ENCODE measurements around the gene DDC. TPM values are rescaled to one million over a fixed set of nuclear protein-coding genes. Genes with fewer than 3 reads are reported as not detected.

Gene DDC
- total and polyA plus RNA-seq, 2 donors (not counting 3 experiments of a cell fraction or from before 2014, with no cell fraction given): not detected

- CTCF ChIA-PET: interaction anchor here (1.0 to 6.9 kb wide), 7 partner anchors 23 to 692 kb away, joined by 3 to 117 read pairs (median 11); no protein-coding TSS in a partner anchor
- Histone ChIP-seq H3K27me3 (ENCODE audit: control insufficient read depth in 2 of 2, insufficient read depth in 2 of 2, low read length in 2 of 2) (no peaks in the 10 kb centered on the region), H2AFZ (ENCODE audit: low read depth, low read length) (no peak overlapping the region), H3K79me2 (ENCODE audit: control insufficient read depth, insufficient read depth, low read length) (no peaks in the 10 kb centered on the region), H3K36me3 (ENCODE audit: control insufficient read depth in 2 of 2, extremely low read depth in 1 of 2, insufficient read depth in 2 of 2, low read length in 2 of 2) (no peaks in the 10 kb centered on the region), H3K9me1 (replicated peaks; ENCODE audit: control insufficient read depth, extremely low read depth, insufficient read depth, low read length) (no peaks in the 10 kb centered on the region), H3K9me3 (replicated peaks; ENCODE audit: control insufficient read depth, insufficient read depth, low read length) (no peaks in the 10 kb centered on the region), H3K4me3 (replicated peaks in 1 of 3; ENCODE audit: insufficient read depth in 1 of 3, low read depth in 1 of 3, low read length in 3 of 3) (no peak overlapping the region), H3K27ac (ENCODE audit: insufficient read depth, low read depth, low read length) (no peak overlapping the region), H3K4me1 (ENCODE audit: control insufficient read depth, extremely low read depth, insufficient read depth, low read length) (peaks cover 4% of the 10 kb centered on the region), H3K4me2 (ENCODE audit: insufficient read depth, low read length) (no peak overlapping the region), H3K9ac (replicated peaks; ENCODE audit: extremely low read depth, insufficient read depth, low read length) (no peak overlapping the region), H4K20me1 (replicated peaks; ENCODE audit: control insufficient read depth, extremely low read depth, insufficient read depth, low read length) (no peaks in the 10 kb centered on the region)
- intact Hi-C loops (cut with micrococcal nuclease) (loop anchor here (2.0 to 5.0 kb wide), 5 partner anchors 28 to 262 kb away; no protein-coding TSS in a partner anchor), dilution Hi-C loops (cut with MboI; ENCODE audit: extremely low pct_ligation_motif_present, low sequenced_read_pairs) (no loop called here)
- BruUV-seq (replicated peaks): no TSS peak
- FAIRE-seq (no peak), DNase-seq (ENCODE audit: low read depth, low spot score) (no peak)
- POLR2A ChIA-PET: no interaction called here
- no peak for TF ChIP-seq MYC (IDR thresholded peaks at IDR 0.05; ENCODE audit: low read depth, low read length)
- TF ChIP-seq, protein P1, sequence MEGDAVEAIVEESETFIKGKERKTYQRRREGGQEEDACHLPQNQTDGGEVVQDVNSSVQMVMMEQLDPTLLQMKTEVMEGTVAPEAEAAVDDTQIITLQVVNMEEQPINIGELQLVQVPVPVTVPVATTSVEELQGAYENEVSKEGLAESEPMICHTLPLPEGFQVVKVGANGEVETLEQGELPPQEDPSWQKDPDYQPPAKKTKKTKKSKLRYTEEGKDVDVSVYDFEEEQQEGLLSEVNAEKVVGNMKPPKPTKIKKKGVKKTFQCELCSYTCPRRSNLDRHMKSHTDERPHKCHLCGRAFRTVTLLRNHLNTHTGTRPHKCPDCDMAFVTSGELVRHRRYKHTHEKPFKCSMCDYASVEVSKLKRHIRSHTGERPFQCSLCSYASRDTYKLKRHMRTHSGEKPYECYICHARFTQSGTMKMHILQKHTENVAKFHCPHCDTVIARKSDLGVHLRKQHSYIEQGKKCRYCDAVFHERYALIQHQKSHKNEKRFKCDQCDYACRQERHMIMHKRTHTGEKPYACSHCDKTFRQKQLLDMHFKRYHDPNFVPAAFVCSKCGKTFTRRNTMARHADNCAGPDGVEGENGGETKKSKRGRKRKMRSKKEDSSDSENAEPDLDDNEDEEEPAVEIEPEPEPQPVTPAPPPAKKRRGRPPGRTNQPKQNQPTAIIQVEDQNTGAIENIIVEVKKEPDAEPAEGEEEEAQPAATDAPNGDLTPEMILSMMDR (IDR thresholded peaks at IDR 0.05; ENCODE audit: extremely low read depth in 1 of 2, insufficient read depth in 1 of 2, low read depth in 1 of 2, low read length in 2 of 2): no peak
- TF ChIP-seq JUN (IDR thresholded peaks at IDR 0.05; ENCODE audit: borderline replicate concordance, insufficient read depth, insufficient read length, low read depth): no peak
- TF ChIP-seq GATA2 (IDR thresholded peaks at IDR 0.05; ENCODE audit: insufficient read depth, insufficient read length, low read depth, low read length): no peak
- TF ChIP-seq, protein P2, sequence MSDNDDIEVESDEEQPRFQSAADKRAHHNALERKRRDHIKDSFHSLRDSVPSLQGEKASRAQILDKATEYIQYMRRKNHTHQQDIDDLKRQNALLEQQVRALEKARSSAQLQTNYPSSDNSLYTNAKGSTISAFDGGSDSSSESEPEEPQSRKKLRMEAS (IDR thresholded peaks at IDR 0.05; ENCODE audit: insufficient read depth, insufficient read length): no peak
- TF ChIP-seq FOS (IDR thresholded peaks at IDR 0.05; ENCODE audit: borderline replicate concordance, insufficient read depth, low read length): no peak
- no peak for TF ChIP-seq POLR2AphosphoS5 (IDR thresholded peaks at IDR 0.05; ENCODE audit: insufficient read depth, low read depth, low read length)
- no peak for TF ChIP-seq POLR2A (IDR thresholded peaks at IDR 0.05; ENCODE audit: low read depth, low read length)
- no peak for TF ChIP-seq EZH2 (IDR thresholded peaks at IDR 0.05; ENCODE audit: borderline replicate concordance, low read depth, low read length, severe bottlenecking)
Measured at GRCh38 chr7:50469181-50469580, 96.0 kb downstream of the DDC start.
